GM12878 (cell line): ENCODE measurements around the gene ATP10A. TPM values are rescaled to one million over a fixed set of nuclear protein-coding genes. Genes with fewer than 3 reads are reported as not detected.

Experiments
- ATAC-seq: fragments of 200-7000 bp; cut with Tn5 transposase; 3 replicates; pipeline ENCODE4 v1.9.1; 2020; ENCODE audit warnings: mild to moderate bottlenecking, moderate library complexity
- BruUV-seq: library from RNA; stranded (reverse); fragments of 400-500 nt; replicated peaks from 2 replicates; lab custom pipeline; 2021; lab: Mats Ljungman, UMichigan
- CTCF ChIA-PET: fragments of 300-600 bp; sonication (Branson Sonifier 250); formaldehyde crosslinking; extraction: SDS; loops from one replicate; lab custom pipeline; 2021; ENCODE audit warnings: inconsistent platforms; lab: Yijun Ruan, JAX
- POLR2A ChIA-PET: fragments of 350-600 bp; formaldehyde crosslinking; extraction: SDS; loops from one replicate; lab custom pipeline; 2021; ENCODE audit warnings: inconsistent platforms; lab: Charles Lee
- RAD21 ChIA-PET: fragments of 300-600 bp; sonication (Branson Sonifier 250); formaldehyde crosslinking; loops from one replicate; lab custom pipeline; 2023; ENCODE audit warnings: antibody characterized with exemption; ENCODE audit not compliant: unreplicated experiment; lab: Charles Lee
- SMC1A ChIA-PET: fragments of 300-600 bp; sonication (Branson Sonifier 250); formaldehyde crosslinking; loops from one replicate; lab custom pipeline; 2023; ENCODE audit not compliant: unreplicated experiment, uncharacterized antibody; lab: Charles Lee
- DNase-seq: peaks from one replicate; pipeline ENCODE4 v3.0.0-alpha.2; 2011; ENCODE audit warnings: low read depth, low spot score
- FAIRE-seq: peaks from 3 replicates; lab custom pipeline; 2011; peaks lifted over from hg19 to GRCh38; lab: Jason Lieb, UNC
- H2AFZ ChIP-seq: 2 replicates; pipeline ENCODE4 v1.6.0; 2011; ENCODE audit warnings: low read depth, low read length, control low read depth; ENCODE audit not compliant: control insufficient read depth
- H3K27ac ChIP-seq: 2 replicates; pipeline ENCODE4 v1.5.1; 2011; ENCODE audit warnings: control low read depth; ENCODE audit not compliant: control insufficient read depth, insufficient read depth
- H3K27me3 ChIP-seq, 2 experiments: replicated peaks in 1 of 2; 2 replicates each; pipeline versions ENCODE4 v1.6.0 to v1.6.1; 2011; ENCODE audit warnings: low read length in 1 of 2; ENCODE audit not compliant: control insufficient read depth in 2 of 2, insufficient read depth in 2 of 2
- H3K36me3 ChIP-seq, 2 experiments: 2 replicates each; pipeline ENCODE4 v1.5.1; 2011; ENCODE audit warnings: low read length in 1 of 2; ENCODE audit not compliant: control insufficient read depth in 2 of 2, insufficient read depth in 2 of 2
- H3K4me1 ChIP-seq: 2 replicates; pipeline ENCODE4 v1.6.1; 2011; ENCODE audit warnings: mild to moderate bottlenecking, low read length, moderate library complexity, mixed read lengths; ENCODE audit not compliant: control insufficient read depth, insufficient read depth
- H3K4me2 ChIP-seq: 2 replicates; pipeline ENCODE4 v1.6.0; 2011; ENCODE audit warnings: control low read depth; ENCODE audit not compliant: control insufficient read depth, insufficient read depth
- H3K4me3 ChIP-seq: fragments of 200-600 bp; sonication (generic); 2 replicates; pipeline ENCODE4 v1.5.1; 2016
- H3K79me2 ChIP-seq: 2 replicates; pipeline ENCODE4 v1.6.0; 2011; ENCODE audit warnings: low read length; ENCODE audit not compliant: control insufficient read depth, insufficient read depth
- H3K9ac ChIP-seq: 2 replicates; pipeline ENCODE4 v1.8.0; 2011; ENCODE audit warnings: low read length, control low read depth, mixed read lengths; ENCODE audit not compliant: control insufficient read depth, insufficient read depth
- H3K9me3 ChIP-seq: replicated peaks from 3 replicates; pipeline ENCODE4 v1.5.1; 2011; ENCODE audit warnings: mild to moderate bottlenecking, low read length; ENCODE audit not compliant: control insufficient read depth, insufficient read depth
- H4K20me1 ChIP-seq: 2 replicates; pipeline ENCODE4 v1.6.0; 2011; ENCODE audit not compliant: control insufficient read depth, insufficient read depth
- MEF2B ChIP-seq: fragments of 450-650 bp; IDR thresholded peaks from 2 replicates; pipeline ENCODE4 v1.6.1; 2018; ENCODE audit warnings: mild to moderate bottlenecking, moderate library complexity; ENCODE audit not compliant: partially characterized antibody, poor library complexity, severe bottlenecking
- MYC ChIP-seq: IDR thresholded peaks from 2 replicates; pipeline ENCODE4 v1.6.1; 2011; ENCODE audit warnings: mild to moderate bottlenecking, low read length, moderate library complexity, inconsistent platforms; ENCODE audit not compliant: insufficient read depth, insufficient replicate concordance, insufficient read length, severe bottlenecking
- WGBS: methylation state at CpG from one replicate; pipeline ENCODE4 v1.1.6; 2016; ENCODE audit warnings: low lambda C conversion rate; ENCODE audit not compliant: insufficient replicate concordance, insufficient coverage; ENCODE audit errors: missing lambda C conversion rate; 5-methylcytosine and 5-hydroxymethylcytosine counted together
- in situ Hi-C: fragments of 300-500 bp; cut with MboI; formaldehyde crosslinking; loops from 9 replicates; pipeline ENCODE4 v1.14.3; 2018; ENCODE audit warnings: mixed read lengths
- intact Hi-C: fragments of 100-400 bp; cut with micrococcal nuclease; formaldehyde crosslinking; loops from one replicate; pipeline ENCODE4 v1.14.2; 2022; ENCODE audit not compliant: unreplicated experiment
- polyA plus RNA-seq, 11 experiments: library from polyadenylated mRNA; depleted of rRNA in 4 of 11; unstranded in 6 of 11; stranded (reverse) in 5 of 11; fragments of >200 nt; fragmentation: Nextera tagmentation in 4 of 11; fragmentation: Illumina TruSeq in 1 of 11; extraction: Ambion mirVana in 4 of 11; extraction: Trizol in 1 of 11; gene quantifications; 1 replicate in 1 of 11; 2 replicates in 10 of 11; pipeline versions ENCODE4 v1.2.1 to v1.2.3, GENCODE V29; 2011 to 2016; ENCODE audit warnings: inconsistent platforms in 2 of 11, missing spikeins in 2 of 11, low read depth in 1 of 11
- total RNA-seq, 4 experiments: library from RNA; depleted of rRNA in 3 of 4; stranded (reverse); fragments of >200 nt in 3 of 4; fragmentation: Illumina TruSeq in 1 of 4; extraction: Trizol in 1 of 4; gene quantifications; 2 replicates each; pipeline versions ENCODE4 v1.2.1 to v1.2.3, GENCODE V29; 2013 to 2021
- TF ChIP-seq, protein P1 (sequence below): fragments of 450-650 bp; IDR thresholded peaks from 2 replicates; pipeline ENCODE4 v1.6.1; 2017; ENCODE audit warnings: mild to moderate bottlenecking
- TF ChIP-seq, protein P2 (sequence below): fragments of 450-650 bp; IDR thresholded peaks from 2 replicates; pipeline ENCODE4 v1.6.1; 2018; ENCODE audit warnings: borderline replicate concordance, mild to moderate bottlenecking; ENCODE audit not compliant: partially characterized antibody
- TF ChIP-seq, protein P3 (sequence below): fragments of 450-650 bp; IDR thresholded peaks from 2 replicates; pipeline ENCODE4 v1.6.1; 2016; ENCODE audit warnings: mild to moderate bottlenecking, moderate library complexity, borderline replicate concordance
- TF ChIP-seq, protein P4 (sequence below): fragments of 450-650 bp; IDR thresholded peaks from 2 replicates; pipeline ENCODE4 v1.6.1; 2014; ENCODE audit warnings: mild to moderate bottlenecking
- TF ChIP-seq, protein P5 (sequence below): fragments of 450-650 bp; IDR thresholded peaks from 2 replicates; pipeline ENCODE4 v1.6.1; 2017; ENCODE audit warnings: mild to moderate bottlenecking, moderate library complexity

ATP10A gene
- total and polyA plus RNA-seq, 10 of the 15 experiments (the other 5 are each of a cell fraction or from before 2014, with no cell fraction given), result 0.04 to 1.5 (median 0.31) TPM; not detected in 2

DNA sequence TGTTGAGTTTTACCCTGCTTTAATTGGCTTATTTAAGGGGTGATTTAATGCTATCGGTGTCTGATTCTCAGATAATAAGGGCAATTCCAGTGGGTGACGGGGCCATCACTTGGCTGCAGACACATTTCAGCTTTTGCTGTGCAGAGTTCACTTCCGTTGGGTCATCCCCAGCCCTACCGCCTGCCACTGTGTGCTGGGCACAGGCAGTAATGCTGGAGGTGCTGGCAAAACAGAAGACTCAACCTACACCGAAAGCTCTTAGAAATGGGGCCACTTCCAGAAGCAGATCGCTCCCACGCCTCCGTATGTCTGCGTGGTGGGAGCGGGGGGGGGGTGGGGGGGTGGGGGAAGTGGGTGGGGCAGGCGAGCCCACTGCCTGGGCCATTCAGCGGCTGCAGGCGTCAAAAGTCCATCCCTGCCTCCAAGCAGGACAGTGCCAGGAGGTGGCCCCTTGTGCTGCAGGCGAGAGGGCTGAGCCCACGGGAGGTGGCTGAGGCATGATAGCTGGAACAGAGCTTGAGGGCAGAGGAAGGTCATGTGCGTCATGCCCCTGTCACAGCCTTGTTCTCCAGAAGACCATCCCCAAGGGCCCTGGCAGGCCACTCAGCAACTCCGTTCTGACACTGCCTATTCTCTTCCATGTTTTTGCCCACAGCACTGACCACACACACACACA is 128.3 kb downstream of the ATP10A start:
- Histone ChIP-seq H3K9ac (no peak overlapping the region), H4K20me1 (no peaks in the 10 kb centered on the region), H2AFZ (no peak overlapping the region), H3K36me3 (no peaks in the 10 kb centered on the region), H3K4me3 (no peak overlapping the region), H3K4me2 (no peak overlapping the region), H3K27me3 (no peaks in the 10 kb centered on the region), H3K4me1 (no peaks in the 10 kb centered on the region), H3K9me3 (no peaks in the 10 kb centered on the region; the same call in 2 of the 3 replicates), H3K27ac (no peak overlapping the region), H3K79me2 (no peaks in the 10 kb centered on the region)
- FAIRE-seq, result no peak
- WGBS, result 42% methylated on average over 9 of the region's 17 CpGs
- RAD21 ChIA-PET, result no interaction called here
- BruUV-seq, result no TSS peak
- POLR2A ChIA-PET, result no interaction called here
- CTCF ChIA-PET, result no interaction called here
- in situ Hi-C loops (loop anchor here (10.0 to 25.0 kb wide), 4 partner anchors 60 to 548 kb away; no protein-coding TSS in a partner anchor), intact Hi-C loops (no loop called here)
- no peak for ATAC-seq
- SMC1A ChIA-PET, result no interaction called here
- no peak for DNase-seq
- TF ChIP-seq, protein P1, sequence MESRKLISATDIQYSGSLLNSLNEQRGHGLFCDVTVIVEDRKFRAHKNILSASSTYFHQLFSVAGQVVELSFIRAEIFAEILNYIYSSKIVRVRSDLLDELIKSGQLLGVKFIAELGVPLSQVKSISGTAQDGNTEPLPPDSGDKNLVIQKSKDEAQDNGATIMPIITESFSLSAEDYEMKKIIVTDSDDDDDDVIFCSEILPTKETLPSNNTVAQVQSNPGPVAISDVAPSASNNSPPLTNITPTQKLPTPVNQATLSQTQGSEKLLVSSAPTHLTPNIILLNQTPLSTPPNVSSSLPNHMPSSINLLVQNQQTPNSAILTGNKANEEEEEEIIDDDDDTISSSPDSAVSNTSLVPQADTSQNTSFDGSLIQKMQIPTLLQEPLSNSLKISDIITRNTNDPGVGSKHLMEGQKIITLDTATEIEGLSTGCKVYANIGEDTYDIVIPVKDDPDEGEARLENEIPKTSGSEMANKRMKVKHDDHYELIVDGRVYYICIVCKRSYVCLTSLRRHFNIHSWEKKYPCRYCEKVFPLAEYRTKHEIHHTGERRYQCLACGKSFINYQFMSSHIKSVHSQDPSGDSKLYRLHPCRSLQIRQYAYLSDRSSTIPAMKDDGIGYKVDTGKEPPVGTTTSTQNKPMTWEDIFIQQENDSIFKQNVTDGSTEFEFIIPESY, result no peak
- TF ChIP-seq MEF2B, result no peak
- TF ChIP-seq, protein P2, sequence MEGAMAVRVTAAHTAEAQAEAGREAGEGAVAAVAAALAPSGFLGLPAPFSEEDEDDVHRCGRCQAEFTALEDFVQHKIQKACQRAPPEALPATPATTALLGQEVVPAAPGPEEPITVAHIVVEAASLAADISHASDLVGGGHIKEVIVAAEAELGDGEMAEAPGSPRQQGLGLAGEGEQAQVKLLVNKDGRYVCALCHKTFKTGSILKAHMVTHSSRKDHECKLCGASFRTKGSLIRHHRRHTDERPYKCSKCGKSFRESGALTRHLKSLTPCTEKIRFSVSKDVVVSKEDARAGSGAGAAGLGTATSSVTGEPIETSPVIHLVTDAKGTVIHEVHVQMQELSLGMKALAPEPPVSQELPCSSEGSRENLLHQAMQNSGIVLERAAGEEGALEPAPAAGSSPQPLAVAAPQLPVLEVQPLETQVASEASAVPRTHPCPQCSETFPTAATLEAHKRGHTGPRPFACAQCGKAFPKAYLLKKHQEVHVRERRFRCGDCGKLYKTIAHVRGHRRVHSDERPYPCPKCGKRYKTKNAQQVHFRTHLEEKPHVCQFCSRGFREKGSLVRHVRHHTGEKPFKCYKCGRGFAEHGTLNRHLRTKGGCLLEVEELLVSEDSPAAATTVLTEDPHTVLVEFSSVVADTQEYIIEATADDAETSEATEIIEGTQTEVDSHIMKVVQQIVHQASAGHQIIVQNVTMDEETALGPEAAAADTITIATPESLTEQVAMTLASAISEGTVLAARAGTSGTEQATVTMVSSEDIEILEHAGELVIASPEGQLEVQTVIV, result no peak
- TF ChIP-seq, protein P3, sequence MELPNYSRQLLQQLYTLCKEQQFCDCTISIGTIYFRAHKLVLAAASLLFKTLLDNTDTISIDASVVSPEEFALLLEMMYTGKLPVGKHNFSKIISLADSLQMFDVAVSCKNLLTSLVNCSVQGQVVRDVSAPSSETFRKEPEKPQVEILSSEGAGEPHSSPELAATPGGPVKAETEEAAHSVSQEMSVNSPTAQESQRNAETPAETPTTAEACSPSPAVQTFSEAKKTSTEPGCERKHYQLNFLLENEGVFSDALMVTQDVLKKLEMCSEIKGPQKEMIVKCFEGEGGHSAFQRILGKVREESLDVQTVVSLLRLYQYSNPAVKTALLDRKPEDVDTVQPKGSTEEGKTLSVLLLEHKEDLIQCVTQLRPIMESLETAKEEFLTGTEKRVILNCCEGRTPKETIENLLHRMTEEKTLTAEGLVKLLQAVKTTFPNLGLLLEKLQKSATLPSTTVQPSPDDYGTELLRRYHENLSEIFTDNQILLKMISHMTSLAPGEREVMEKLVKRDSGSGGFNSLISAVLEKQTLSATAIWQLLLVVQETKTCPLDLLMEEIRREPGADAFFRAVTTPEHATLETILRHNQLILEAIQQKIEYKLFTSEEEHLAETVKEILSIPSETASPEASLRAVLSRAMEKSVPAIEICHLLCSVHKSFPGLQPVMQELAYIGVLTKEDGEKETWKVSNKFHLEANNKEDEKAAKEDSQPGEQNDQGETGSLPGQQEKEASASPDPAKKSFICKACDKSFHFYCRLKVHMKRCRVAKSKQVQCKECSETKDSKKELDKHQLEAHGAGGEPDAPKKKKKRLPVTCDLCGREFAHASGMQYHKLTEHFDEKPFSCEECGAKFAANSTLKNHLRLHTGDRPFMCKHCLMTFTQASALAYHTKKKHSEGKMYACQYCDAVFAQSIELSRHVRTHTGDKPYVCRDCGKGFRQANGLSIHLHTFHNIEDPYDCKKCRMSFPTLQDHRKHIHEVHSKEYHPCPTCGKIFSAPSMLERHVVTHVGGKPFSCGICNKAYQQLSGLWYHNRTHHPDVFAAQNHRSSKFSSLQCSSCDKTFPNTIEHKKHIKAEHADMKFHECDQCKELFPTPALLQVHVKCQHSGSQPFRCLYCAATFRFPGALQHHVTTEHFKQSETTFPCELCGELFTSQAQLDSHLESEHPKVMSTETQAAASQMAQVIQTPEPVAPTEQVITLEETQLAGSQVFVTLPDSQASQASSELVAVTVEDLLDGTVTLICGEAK, result no peak
- TF ChIP-seq, protein P4, sequence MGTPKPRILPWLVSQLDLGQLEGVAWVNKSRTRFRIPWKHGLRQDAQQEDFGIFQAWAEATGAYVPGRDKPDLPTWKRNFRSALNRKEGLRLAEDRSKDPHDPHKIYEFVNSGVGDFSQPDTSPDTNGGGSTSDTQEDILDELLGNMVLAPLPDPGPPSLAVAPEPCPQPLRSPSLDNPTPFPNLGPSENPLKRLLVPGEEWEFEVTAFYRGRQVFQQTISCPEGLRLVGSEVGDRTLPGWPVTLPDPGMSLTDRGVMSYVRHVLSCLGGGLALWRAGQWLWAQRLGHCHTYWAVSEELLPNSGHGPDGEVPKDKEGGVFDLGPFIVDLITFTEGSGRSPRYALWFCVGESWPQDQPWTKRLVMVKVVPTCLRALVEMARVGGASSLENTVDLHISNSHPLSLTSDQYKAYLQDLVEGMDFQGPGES, result no peak
- TF ChIP-seq, protein P5, sequence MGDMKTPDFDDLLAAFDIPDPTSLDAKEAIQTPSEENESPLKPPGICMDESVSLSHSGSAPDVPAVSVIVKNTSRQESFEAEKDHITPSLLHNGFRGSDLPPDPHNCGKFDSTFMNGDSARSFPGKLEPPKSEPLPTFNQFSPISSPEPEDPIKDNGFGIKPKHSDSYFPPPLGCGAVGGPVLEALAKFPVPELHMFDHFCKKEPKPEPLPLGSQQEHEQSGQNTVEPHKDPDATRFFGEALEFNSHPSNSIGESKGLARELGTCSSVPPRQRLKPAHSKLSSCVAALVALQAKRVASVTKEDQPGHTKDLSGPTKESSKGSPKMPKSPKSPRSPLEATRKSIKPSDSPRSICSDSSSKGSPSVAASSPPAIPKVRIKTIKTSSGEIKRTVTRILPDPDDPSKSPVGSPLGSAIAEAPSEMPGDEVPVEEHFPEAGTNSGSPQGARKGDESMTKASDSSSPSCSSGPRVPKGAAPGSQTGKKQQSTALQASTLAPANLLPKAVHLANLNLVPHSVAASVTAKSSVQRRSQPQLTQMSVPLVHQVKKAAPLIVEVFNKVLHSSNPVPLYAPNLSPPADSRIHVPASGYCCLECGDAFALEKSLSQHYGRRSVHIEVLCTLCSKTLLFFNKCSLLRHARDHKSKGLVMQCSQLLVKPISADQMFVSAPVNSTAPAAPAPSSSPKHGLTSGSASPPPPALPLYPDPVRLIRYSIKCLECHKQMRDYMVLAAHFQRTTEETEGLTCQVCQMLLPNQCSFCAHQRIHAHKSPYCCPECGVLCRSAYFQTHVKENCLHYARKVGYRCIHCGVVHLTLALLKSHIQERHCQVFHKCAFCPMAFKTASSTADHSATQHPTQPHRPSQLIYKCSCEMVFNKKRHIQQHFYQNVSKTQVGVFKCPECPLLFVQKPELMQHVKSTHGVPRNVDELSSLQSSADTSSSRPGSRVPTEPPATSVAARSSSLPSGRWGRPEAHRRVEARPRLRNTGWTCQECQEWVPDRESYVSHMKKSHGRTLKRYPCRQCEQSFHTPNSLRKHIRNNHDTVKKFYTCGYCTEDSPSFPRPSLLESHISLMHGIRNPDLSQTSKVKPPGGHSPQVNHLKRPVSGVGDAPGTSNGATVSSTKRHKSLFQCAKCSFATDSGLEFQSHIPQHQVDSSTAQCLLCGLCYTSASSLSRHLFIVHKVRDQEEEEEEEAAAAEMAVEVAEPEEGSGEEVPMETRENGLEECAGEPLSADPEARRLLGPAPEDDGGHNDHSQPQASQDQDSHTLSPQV, result no peak
- TF ChIP-seq MYC, result no peak
